ENCODE results near the gene DIAPH2.

DNA sequence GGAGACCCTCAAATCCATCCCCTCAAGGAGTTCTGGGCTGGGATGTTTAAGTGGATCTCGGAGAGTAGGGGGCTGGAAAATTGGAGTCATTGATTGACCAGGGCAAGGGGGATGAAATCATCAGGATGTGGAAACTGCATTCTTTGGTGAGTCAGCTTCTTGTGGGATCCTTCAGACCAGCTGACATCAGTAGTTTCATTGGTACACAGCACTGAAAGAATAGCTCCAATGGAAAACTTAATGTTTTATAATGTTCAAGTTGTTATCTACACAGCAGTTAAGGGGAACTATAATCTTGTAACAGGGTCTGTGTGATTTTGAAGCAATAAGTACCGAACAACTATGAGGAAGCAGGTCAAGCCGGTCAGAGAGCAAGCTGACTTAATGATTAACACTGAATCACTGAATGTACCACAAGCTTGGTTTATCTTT is 705.1 kb downstream of the DIAPH2 start:
- TF ChIP-seq POLR2A (IDR thresholded peaks at IDR 0.05; ENCODE audit: low read depth, low read length), result no peak
- no peak for TF ChIP-seq POLR2AphosphoS5 (IDR thresholded peaks at IDR 0.05; ENCODE audit: low read depth, low read length)

Measured in GM12892 (cell line).